K562 (cell line): ENCODE results near the gene RHO. TPM values are rescaled to one million over a fixed set of nuclear protein-coding genes. Genes with fewer than 3 reads are reported as not detected.

Source experiments
- ETS2 ChIP-seq: IDR thresholded peaks from 2 replicates; pipeline ENCODE4 v1.6.1; 2016; ENCODE audit warnings: borderline replicate concordance, missing genetic modification characterization, mild to moderate bottlenecking, moderate library complexity, missing compliant biosample characterization; ENCODE audit not compliant: poor library complexity, severe bottlenecking
- MCM5 ChIP-seq: fragments of 450-650 bp; IDR thresholded peaks from 2 replicates; pipeline ENCODE4 v1.6.1; 2016; ENCODE audit warnings: low read depth
- NEUROD1 ChIP-seq: fragments of 150-350 bp; IDR thresholded peaks from 2 replicates; pipeline ENCODE4 v1.6.1; 2014; ENCODE audit warnings: borderline replicate concordance, low read length, low read depth; ENCODE audit not compliant: partially characterized antibody
- PRDM10 ChIP-seq: fragments of 450-650 bp; IDR thresholded peaks from 2 replicates; pipeline ENCODE4 v1.6.1; 2018; ENCODE audit not compliant: partially characterized antibody
- ZNF140 ChIP-seq: fragments of 250-450 bp; sonication (Bioruptor Pico); IDR thresholded peaks from 2 replicates; pipeline ENCODE4 v1.8.0; 2021; ENCODE audit warnings: moderate library complexity, mild to moderate bottlenecking, inconsistent platforms
- polyA plus RNA-seq, 8 experiments: library from polyadenylated mRNA; depleted of rRNA in 4 of 8; stranded (reverse) in 5 of 8; unstranded in 3 of 8; fragments of >200 nt; fragmentation: Nextera tagmentation in 2 of 8; fragmentation: Illumina TruSeq in 1 of 8; extraction: Ambion mirVana in 2 of 8; extraction: Trizol in 1 of 8; gene quantifications; 2 replicates each; pipeline versions ENCODE4 v1.2.1 to v1.2.3, GENCODE V29; 2011 to 2014; ENCODE audit warnings: inconsistent platforms in 1 of 8, missing spikeins in 1 of 8
- total RNA-seq, 7 experiments: library from RNA; depleted of rRNA in 6 of 7; stranded (reverse); fragments of >200 nt in 6 of 7; fragmentation: Illumina TruSeq in 2 of 7; extraction: Trizol in 2 of 7; gene quantifications; 2 replicates each; pipeline versions ENCODE4 v1.2.1 to v1.2.3, GENCODE V29; 2011 to 2021; ENCODE audit warnings: low replicate concordance in 1 of 7
- TF ChIP-seq, protein P1 (sequence below): fragments of 250-450 bp; sonication (Bioruptor Pico); IDR thresholded peaks from 2 replicates; pipeline ENCODE4 v1.5.0; 2021; ENCODE audit warnings: mild to moderate bottlenecking, borderline replicate concordance

Gene RHO
- total and polyA plus RNA-seq, 9 of the 15 experiments (the other 6 are each of a cell fraction or from before 2014, with no cell fraction given) = not detected

- TF ChIP-seq PRDM10 = no peak
- no peak for TF ChIP-seq ETS2 (tag)
- TF ChIP-seq NEUROD1 = no peak
- TF ChIP-seq, protein P1, sequence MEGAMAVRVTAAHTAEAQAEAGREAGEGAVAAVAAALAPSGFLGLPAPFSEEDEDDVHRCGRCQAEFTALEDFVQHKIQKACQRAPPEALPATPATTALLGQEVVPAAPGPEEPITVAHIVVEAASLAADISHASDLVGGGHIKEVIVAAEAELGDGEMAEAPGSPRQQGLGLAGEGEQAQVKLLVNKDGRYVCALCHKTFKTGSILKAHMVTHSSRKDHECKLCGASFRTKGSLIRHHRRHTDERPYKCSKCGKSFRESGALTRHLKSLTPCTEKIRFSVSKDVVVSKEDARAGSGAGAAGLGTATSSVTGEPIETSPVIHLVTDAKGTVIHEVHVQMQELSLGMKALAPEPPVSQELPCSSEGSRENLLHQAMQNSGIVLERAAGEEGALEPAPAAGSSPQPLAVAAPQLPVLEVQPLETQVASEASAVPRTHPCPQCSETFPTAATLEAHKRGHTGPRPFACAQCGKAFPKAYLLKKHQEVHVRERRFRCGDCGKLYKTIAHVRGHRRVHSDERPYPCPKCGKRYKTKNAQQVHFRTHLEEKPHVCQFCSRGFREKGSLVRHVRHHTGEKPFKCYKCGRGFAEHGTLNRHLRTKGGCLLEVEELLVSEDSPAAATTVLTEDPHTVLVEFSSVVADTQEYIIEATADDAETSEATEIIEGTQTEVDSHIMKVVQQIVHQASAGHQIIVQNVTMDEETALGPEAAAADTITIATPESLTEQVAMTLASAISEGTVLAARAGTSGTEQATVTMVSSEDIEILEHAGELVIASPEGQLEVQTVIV = no peak
- TF ChIP-seq ZNF140 (CRISPR knock-in tag) = no peak
- no peak for TF ChIP-seq MCM5
- TF ChIP-seq, all 486 proteins: peak for 0
These were observed 24.0 kb downstream of the RHO start (continued) for GRCh38 chr3:129552287-129553050.
